HG03520 (cell line): ENCODE data around the gene DHRS7B.

Experiments used
- ATAC-seq: cut with Tn5 transposase; IDR thresholded peaks from one replicate; pipeline ENCODE4 v1.9.1; 2021; ENCODE audit warnings: mild to moderate bottlenecking, moderate library complexity; ENCODE audit not compliant: unreplicated experiment

DHRS7B gene

DNA sequence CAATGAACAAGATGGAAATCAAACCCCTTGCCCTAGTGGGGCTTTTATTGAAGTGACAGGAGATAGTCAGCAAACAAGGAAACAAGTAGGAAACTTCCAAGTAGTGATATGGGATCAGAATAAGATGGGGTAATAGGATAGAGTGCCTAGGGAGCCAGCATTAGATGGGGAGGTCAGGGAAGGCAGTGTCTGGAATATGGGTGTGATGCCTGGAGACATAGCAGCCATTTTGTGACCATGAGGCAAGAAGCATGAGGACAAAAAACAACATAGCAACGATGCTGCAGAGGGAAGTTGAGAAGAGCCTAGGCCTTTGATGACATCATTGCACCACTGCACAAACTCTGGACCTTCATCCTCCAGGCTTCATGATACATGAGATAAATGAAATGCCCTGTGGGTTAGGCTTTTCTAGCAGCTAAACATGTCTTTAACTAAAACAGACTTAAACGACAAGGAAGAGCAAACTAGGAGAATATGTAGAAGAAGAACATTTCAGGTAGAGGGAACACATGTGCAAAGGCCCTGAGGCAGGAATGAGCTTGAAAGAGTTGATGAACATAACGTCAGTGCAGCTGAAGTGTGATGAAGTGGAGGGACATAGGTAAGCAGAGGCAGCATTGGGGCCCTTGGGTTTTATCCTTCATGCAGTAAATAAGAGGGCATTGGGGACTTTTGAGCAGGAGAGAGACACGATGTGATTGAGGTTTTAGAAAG lies 105.4 kb downstream of the DHRS7B start:
- ATAC-seq: no peak

DNA sequence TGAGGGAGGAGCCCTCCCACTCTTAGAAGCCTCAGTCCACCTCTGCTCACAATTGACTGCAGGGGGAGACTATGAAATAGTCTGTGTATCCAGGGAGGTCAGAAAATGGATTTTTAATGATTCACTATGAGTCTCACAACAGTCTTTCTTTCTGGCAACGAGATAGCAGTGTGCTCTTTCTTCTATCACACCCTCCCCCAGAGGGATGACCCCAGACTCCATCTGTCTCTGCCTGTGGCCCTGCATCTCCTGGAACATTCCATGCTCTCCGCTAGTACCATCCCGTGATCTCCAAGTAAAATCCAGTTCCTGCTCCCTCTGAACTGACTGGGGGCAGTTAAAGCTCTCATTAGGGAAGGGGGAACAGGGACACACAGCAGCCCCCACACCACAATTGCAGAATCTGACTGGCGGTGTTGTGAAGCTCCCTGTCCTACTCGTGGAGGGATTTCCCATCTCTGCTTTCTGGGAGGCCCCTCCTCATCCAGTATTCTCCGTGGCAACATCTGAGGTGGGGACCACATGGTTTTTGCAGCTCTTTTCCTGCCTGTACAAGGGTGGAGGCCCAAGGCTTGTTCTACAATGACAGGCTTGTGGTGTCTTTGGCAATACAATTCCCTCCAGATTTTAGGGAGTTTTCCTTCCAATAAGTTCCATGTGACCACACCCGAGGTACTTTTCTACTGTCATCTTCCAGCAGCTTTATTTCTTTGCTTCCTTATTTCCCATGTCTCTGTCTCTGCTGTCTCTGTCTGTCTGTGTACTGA lies 107.0 kb downstream of the DHRS7B start:
- no peak for ATAC-seq

DNA sequence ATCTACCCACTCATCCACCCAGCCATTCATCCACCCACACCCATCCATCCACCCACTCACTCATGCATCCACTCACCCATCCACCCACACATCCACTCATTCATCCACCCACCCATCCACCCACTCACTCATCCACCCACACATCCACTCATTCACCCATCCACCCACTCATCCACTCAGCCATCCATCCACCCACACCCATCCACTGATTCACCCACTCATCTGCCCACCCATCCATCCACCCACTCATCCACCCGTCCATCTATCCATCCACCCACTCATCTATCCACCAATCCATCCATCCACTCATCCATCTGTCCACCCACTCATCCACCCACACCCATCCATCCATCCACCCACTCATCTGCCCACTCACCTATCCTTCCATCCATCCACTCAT lies 109.2 kb downstream of the DHRS7B start:
- no peak for ATAC-seq

DNA sequence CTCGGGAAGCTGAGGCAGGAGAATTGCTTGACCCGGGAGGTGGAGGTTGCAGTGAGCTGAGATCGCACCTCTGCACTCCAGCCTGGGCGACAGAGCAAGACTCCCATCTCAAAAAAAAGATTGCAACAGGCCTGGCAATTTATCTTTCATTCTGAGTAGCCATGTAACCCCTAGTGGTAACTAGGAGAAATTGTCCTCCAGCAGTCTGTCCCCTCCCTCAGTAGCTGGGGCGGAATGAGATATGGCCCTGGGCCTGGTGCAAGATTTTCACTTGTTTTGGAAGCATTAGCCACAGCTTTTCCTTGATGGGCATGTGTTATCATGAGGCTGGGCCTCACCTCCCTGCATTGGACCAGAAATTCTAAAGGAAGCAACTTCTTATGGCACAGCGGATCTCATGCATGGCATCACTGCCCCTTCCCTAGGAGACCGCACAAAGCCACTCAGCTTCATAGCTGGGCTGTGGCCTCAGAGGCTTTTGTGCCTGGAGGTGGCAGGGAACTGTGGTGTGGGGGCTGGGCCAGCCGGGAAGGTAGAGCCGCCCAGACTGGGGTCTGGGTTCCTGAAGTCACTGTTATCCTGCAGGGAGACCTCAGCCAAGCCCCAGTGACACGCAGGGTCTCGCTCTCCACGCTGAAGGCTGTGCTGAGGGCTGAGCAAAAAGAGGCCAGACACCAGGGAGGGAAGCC lies 113.1 kb downstream of the DHRS7B start:
- no peak for ATAC-seq

DNA sequence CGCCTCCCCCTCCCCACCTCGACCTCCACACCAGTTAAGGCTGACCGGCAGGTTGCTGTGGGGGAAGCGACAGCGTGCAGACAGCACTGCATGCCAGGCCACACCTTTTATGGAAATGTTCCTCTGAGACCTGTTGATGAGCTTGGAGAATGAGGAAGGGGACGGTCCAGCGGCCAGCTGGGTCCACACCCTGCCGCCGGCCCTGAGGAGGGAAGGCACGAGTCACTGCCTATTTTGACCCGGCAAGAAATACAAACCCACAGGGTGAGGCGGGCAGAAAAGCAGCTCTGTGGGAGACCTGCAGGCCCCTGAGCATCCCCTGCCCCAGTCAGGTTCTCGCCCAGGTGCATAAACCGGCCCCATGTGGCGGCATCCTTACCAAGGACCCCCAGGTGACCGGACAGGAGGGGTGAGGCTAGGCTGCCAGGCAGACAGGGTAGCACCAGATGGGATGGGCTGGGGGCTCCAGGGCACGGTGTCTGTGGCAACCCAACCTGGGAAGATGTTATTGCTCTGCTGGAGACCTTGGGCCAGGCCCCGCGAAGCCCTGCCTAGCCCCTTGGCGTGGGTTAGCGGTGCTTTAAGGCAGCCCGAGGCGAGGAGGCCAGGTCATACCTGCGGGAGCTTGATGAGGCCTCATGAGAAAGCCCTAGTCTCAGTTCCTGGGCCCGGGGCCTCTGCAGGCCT lies 113.7 kb downstream of the DHRS7B start:
- ATAC-seq: no peak
